NCI-H2171 (cell line): ENCODE measurements around the gene MXD3.
"Not testable (repeated sequence)": the region's sequence is repeated elsewhere in the genome, so short reads cannot be mapped to it uniquely, and the experiment has no call there.

Experiments
- DNase-seq: peaks from one replicate; lab custom pipeline; 2025; lab: John Stamatoyannopoulos, UW

Gene MXD3

GRCh38 chr5:177343000-177343399 lies 31.3 kb upstream of the MXD3 start:
- DNase-seq, result not testable (repeated sequence)

GRCh38 chr5:177339107-177339638 lies 27.5 kb upstream of the MXD3 start:
- DNase-seq, result no peak

- DNase-seq, result no peak
These were observed 26.8 kb upstream of the MXD3 start for GRCh38 chr5:177338251-177339106.

- no peak for DNase-seq
These were observed 25.2 kb upstream of the MXD3 start for GRCh38 chr5:177336603-177337494.

DNA sequence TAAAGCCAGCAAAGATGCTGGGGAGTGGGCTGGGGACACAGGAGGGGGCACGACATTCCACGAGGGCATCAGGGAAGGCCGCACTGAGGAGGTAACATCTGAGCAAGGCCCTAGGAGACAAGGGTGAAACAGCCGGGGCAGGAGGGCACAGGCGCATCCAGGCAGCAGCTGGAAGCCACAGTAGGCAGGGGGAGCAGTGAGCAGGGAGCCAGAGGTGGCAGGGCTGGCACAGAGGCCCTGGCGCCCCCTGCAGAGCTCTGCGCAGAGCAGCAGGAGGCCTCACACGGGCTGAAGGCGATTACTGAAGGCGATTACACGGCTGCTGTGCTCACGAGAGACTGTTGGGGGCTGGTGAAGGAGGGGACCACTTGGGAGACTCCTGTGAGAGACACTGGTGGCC lies 24.4 kb upstream of the MXD3 start:
- DNase-seq, result no peak

- DNase-seq, result no peak
These were observed 24.0 kb upstream of the MXD3 start for GRCh38 chr5:177335701-177336065.

DNA sequence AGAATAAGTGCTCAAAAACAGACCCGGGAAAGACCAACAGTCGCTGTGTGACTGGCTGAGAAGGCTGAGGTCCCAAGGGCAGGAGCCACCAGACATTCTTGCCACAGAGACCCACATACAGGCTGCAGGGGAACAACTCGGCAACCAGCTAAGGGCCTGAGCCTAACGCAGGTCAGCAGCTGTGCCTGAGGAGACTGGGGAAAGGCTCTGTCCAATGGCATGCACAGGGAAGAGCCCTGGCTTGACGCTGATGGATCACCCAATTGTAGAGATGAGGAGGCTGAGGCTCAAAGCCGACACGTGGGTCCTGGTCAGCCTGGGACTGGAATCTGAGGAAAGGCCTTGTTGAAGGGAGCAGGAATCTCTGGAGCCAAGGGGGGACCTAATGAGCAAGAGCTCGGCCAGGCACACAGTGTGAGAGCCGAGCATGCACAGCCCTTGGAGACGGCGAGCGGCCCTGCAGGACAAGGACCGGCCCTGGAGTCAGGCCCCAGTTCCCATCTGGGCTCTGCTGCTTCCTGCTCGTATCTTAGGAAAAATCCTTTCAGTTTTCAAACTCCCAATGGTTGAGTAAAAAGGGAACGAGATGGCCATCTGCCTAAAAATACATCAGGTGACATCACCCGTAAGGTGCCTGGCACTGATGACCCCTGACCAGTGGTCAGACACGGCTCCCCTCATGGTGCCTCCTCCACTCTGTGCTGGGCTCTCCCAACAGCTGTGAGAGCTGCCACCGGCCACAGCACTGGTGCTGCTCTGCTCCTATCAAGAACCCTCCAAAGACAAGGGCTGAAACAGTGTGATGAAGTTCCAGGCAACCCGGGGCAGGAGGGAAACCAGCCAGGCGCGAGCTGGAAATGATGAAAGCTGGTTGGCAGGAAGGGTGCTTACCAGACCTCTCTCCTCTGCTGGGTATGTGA lies 23.3 kb upstream of the MXD3 start:
- no peak for DNase-seq

GRCh38 chr5:177334155-177334551 lies 22.5 kb upstream of the MXD3 start:
- DNase-seq, result no peak

GRCh38 chr5:177333420-177334154 lies 21.9 kb upstream of the MXD3 start:
- DNase-seq, result no peak

DNA sequence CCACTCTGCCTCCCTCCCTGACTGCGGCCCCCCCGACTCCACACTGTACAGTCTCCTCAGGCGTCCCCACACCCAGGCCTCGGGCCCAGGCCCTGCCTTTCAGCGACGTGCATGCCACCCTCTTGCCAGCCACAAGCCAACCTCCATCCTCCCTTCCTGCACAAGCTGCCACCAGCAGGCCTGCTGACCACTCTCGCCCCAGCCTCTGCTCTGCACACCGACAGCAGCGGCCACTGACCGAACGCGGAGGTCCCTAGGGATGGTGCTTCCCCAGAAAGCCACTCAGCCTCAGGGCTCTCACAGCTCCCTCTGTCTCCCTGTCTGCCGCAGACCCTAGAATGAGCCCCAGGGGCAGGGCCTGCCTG lies 21.2 kb upstream of the MXD3 start:
- no peak for DNase-seq

DNA sequence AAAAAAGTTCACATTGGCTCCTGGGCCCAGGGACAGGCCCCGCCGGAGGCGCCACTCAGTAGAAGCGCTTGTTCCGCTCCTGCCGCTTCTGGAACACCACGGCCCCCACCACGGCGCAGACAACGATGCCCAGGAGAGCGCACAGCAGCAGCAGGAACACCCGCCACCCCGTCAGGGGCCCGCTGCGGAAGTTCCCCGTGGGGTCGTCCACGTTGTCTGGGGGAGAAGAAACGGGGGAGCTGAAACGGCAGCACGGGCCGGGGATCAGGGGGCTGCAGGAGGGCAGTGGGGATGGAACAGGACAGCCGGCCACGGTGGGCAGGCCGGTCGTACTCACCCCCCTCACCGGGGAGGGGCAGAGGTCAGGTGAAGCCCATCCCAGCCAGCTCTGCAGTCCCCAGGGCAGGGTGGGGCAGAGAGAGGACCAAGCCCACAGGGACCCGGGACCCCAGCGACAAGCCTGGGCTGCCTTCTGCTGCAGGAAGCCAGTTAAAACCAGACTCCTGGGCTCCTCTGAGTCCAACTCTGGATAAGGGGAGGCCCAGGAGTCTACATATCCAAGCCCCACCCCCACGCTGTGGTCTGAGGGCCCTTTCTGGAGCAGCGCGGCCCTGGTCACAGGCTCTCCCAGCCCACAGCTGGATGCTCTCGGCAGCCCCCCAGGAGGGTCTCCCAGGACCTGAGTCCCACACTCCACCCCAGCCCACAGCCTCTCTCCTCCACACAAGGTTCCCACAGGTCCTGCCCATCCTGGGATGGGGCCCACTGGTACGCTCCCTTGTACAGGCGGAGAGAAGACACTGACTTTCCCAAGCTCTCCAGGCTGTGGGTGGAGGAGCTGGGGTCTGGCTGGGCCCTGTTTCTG lies 20.6 kb upstream of the MXD3 start:
- DNase-seq, result no peak

- no peak for DNase-seq
These were observed 19.5 kb upstream of the MXD3 start for GRCh38 chr5:177330991-177331842.

GRCh38 chr5:177329883-177330282 lies 18.2 kb upstream of the MXD3 start:
- DNase-seq, result no peak

- no peak for DNase-seq
These were observed 17.0 kb upstream of the MXD3 start for GRCh38 chr5:177328545-177329231.

DNA sequence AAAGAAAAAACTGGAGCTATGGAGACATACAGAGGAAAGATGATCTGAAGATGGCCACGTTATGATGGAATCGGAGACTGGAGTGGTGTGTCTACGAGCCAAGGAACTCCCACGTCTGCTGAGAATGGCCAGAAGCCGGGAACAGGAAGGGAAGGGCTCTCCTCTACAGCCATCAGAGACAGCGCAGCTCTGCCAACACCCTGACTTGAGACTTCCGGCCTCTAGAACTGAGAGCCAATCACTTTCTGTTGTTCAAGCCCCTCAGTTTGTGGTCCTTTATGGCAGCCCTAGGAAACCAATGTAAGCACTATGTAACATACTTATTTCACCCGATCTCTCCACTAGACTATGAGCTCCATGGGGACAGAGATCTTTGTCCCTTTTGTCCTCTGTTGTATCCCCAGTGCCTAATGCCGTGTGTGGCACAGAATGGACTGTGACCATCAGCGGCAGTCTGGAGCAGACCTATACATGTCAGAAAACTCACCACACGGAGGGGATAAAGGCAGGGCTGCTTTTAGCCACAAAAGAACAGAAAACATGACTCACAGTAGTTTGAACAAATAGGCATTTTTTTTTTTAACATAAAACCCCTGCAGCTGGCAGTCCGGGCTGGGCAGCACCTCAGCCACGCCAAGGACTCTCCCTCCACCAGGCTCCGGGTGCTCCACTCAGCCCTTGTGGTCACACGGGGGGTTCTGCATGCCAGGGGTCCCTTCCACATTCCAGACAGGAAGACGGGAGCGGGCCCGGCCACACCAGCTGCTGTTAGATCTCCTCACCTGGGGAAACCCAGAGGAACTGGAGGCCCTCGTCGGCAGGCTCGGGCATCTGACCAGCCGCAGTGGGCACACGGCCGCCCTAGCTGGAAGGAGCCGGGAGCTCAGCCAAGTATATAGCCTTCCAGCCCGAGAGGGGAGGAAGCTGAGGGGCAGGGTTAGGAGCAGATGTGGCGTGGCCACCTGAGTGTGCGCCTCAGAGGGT lies 16.1 kb upstream of the MXD3 start:
- no peak for DNase-seq

DNA sequence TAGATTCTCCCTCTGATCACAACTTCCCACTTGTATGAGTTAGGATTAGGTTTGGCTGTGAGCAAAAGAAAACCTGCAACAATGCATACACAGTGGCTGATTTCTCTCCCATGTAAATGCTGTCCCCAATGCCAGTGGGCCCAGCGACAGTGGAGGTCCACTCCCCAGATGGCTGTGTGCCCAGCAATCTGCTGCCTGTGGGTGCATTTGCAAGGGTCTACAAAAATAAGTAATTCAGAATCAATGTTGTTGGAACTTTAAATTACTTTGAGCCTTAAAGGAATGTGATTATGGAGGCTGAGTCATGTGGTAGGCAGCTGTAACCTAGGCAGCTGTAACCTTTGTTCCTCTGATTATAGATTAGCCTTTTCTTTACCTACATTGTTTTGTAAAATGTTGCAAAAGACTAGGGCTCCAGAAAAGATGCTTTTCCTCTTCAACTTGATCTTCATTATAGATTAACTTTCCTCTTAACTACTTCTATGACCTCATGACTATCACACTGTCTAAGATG lies 14.2 kb upstream of the MXD3 start:
- DNase-seq, result no peak

GRCh38 chr5:177320879-177321278 lies 9.2 kb upstream of the MXD3 start:
- DNase-seq, result no peak
